ENCODE data around the gene DCLRE1A. TPM values are rescaled to one million over a fixed set of nuclear protein-coding genes. Genes with fewer than 3 reads are reported as not detected.
"Not testable (repeated sequence)": the region's sequence is repeated elsewhere in the genome, so short reads cannot be mapped to it uniquely, and the experiment has no call there.

Gene DCLRE1A
- total RNA-seq, 3 donors from 2014 or later = 4.0 to 7.5 (median 4.3) TPM

DNA sequence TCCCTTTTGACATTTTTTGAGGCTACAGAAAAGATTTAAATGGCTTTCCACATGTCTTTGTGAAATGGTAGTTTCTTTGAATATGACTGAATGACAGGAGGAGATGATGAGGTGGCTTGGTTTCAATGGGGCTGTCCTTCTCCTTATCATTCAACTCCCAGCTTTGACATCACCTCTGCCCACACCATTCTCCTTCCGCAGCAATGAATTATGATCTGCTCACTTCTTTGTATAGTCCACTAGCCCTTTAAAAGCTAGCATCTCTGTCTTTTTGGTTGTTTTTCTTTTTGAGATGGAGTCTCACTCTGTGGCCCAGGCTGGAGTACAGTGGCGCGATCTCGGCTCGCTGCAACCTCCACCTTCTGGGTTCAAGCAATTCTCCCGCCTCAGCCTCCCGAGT is 31.7 kb downstream of the DCLRE1A start:
- Histone ChIP-seq H3K9me3 (no peaks in the 10 kb centered on the region), H3K4me1 (no peaks in the 10 kb centered on the region), H3K27me3 (no peaks in the 10 kb centered on the region), H3K4me3 (no peak overlapping the region), H3K27ac (no peak overlapping the region), H3K36me3 (no peaks in the 10 kb centered on the region)
- DNase-seq (ENCODE audit: low spot score in 2 of 2) = no peak
- intact Hi-C loops (cut with DNase I; ENCODE audit: low total_unique reads) = no loop called here
- TF ChIP-seq CTCF (IDR thresholded peaks at IDR 0.05) = no peak

GRCh38 chr10:113821306-113821705 is 32.6 kb downstream of the DCLRE1A start:
- intact Hi-C loops (cut with DNase I; ENCODE audit: low total_unique reads); H3K9me3 ChIP-seq; DNase-seq (ENCODE audit: low spot score in 2 of 2): not testable (repeated sequence)

GRCh38 chr10:113820507-113820906 is 33.4 kb downstream of the DCLRE1A start:
- TF ChIP-seq POLR2A (IDR thresholded peaks at IDR 0.05) = no peak
- no peak for TF ChIP-seq CTCF (IDR thresholded peaks at IDR 0.05)
- TF ChIP-seq POLR2AphosphoS5 (IDR thresholded peaks at IDR 0.05) = no peak

More at GRCh38 chr10:113821306-113821705, 32.6 kb downstream of the DCLRE1A start:
- not testable (repeated sequence) for H3K4me3 ChIP-seq, H3K27me3 ChIP-seq, H3K36me3 ChIP-seq, H3K27ac ChIP-seq, H3K4me1 ChIP-seq

GRCh38 chr10:113819989-113820388 is 33.9 kb downstream of the DCLRE1A start:
- TF ChIP-seq CTCF (IDR thresholded peaks at IDR 0.05) = no peak
- no peak for TF ChIP-seq POLR2A (IDR thresholded peaks at IDR 0.05)
- TF ChIP-seq POLR2AphosphoS5 (IDR thresholded peaks at IDR 0.05) = no peak
- no peaks in the 10 kb centered on the region for H3K4me1 ChIP-seq
- H3K36me3 ChIP-seq = no peaks in the 10 kb centered on the region
- no peaks in the 10 kb centered on the region for H3K9me3 ChIP-seq
- H3K4me3 ChIP-seq = no peak overlapping the region
- H3K27ac ChIP-seq = no peak overlapping the region
- no peak for DNase-seq (ENCODE audit: low spot score in 2 of 2)
- intact Hi-C loops (cut with DNase I; ENCODE audit: low total_unique reads) = no loop called here
- no peaks in the 10 kb centered on the region for H3K27me3 ChIP-seq

More at GRCh38 chr10:113820507-113820906, 33.4 kb downstream of the DCLRE1A start:
- no peaks in the 10 kb centered on the region for H3K9me3 ChIP-seq
- intact Hi-C loops (cut with DNase I; ENCODE audit: low total_unique reads) = no loop called here
- H3K4me1 ChIP-seq = no peaks in the 10 kb centered on the region
- no peak for DNase-seq (ENCODE audit: low spot score in 2 of 2)
- H3K4me3 ChIP-seq = no peak overlapping the region
- no peak overlapping the region for H3K27ac ChIP-seq
- H3K36me3 ChIP-seq = no peaks in the 10 kb centered on the region
- no peaks in the 10 kb centered on the region for H3K27me3 ChIP-seq

- H3K9me3 ChIP-seq; intact Hi-C loops (cut with DNase I; ENCODE audit: low total_unique reads); H3K4me3 ChIP-seq; DNase-seq (ENCODE audit: low spot score in 2 of 2); H3K27ac ChIP-seq; H3K4me1 ChIP-seq; H3K27me3 ChIP-seq; H3K36me3 ChIP-seq: not testable (repeated sequence)
Measured at GRCh38 chr10:113814700-113815099, 39.2 kb downstream of the DCLRE1A start.

DNA sequence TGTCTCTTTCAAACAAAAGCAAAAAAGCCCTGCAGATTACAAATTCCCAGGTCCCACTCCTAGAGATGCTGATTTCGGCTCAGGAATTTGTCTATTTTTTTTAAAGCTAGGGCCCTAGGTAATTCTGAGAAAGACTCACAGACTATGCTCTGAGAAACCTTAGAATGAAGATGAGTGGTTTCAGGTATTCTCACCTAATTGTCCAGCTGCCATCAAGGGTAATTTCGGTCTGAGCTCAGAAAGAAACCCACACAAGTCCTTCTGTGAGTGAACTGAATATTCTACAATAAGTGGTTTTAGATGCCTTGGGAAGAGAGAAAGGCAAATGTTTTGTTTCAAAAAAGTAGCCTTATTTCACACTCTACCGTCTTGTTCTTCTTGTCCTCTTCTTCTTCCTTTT is 45.7 kb downstream of the DCLRE1A start:
- TF ChIP-seq CTCF (IDR thresholded peaks at IDR 0.05) (no peak), POLR2A (IDR thresholded peaks at IDR 0.05) (no peak), POLR2AphosphoS5 (IDR thresholded peaks at IDR 0.05) (no peak)
- DNase-seq (ENCODE audit: low spot score in 2 of 2) = no peak
- Histone ChIP-seq H3K36me3 (no peaks in the 10 kb centered on the region), H3K4me3 (no peak overlapping the region), H3K4me1 (no peaks in the 10 kb centered on the region), H3K27me3 (no peaks in the 10 kb centered on the region), H3K9me3 (no peaks in the 10 kb centered on the region), H3K27ac (no peak overlapping the region)
- intact Hi-C loops (cut with DNase I; ENCODE audit: low total_unique reads) = no loop called here

All from breast epithelium (tissue), 4 donors.